Neural cell (in vitro differentiated cells): ENCODE results near the gene FKBP1A. TPM values are rescaled to one million over a fixed set of nuclear protein-coding genes. Genes with fewer than 3 reads are reported as not detected.

ENCODE experiments used
- H2AFZ ChIP-seq: fragments of 200-600, 300-800 bp; sonication (generic), shearing (Covaris generic); 2 replicates; pipeline ENCODE4 v1.6.0; 2014; ENCODE audit warnings: low read depth, mild to moderate bottlenecking, antibody characterized with exemption, low read length, moderate library complexity
- H3F3A ChIP-seq: fragments of 200-600 bp; shearing (Covaris generic); 2 replicates; pipeline ENCODE4 v1.6.1; 2016; ENCODE audit warnings: mild to moderate bottlenecking, moderate library complexity, mixed read lengths, antibody characterized with exemption, low read length; ENCODE audit not compliant: insufficient read depth, poor library complexity, severe bottlenecking
- H3K27ac ChIP-seq: fragments of 200-600, 300-800 bp; sonication (generic), shearing (Covaris generic); 2 replicates; pipeline ENCODE4 v1.5.1; 2014; ENCODE audit warnings: mild to moderate bottlenecking, low read length, moderate library complexity
- H3K27me3 ChIP-seq: fragments of 300-800, 200-600 bp; sonication (generic), shearing (Covaris generic); 2 replicates; pipeline ENCODE4 v1.6.0; 2014; ENCODE audit warnings: mild to moderate bottlenecking, low read depth, low read length, moderate library complexity; ENCODE audit not compliant: insufficient read depth
- H3K36me3 ChIP-seq: fragments of 300-800, 200-600 bp; sonication (generic), shearing (Covaris generic); 2 replicates; pipeline ENCODE4 v1.5.1; 2014; ENCODE audit warnings: mild to moderate bottlenecking, antibody characterized with exemption, low read length, moderate library complexity; ENCODE audit not compliant: insufficient read depth
- H3K4me2 ChIP-seq: fragments of 300-800, 200-600 bp; sonication (generic), shearing (Covaris generic); 2 replicates; pipeline ENCODE4 v1.6.0; 2014; ENCODE audit warnings: mild to moderate bottlenecking, low read length
- H3K4me3 ChIP-seq: fragments of 300-800, 200-600 bp; sonication (generic), shearing (Covaris generic); 2 replicates; pipeline ENCODE4 v1.5.1; 2014; ENCODE audit warnings: mild to moderate bottlenecking, low read length, moderate library complexity
- H3K79me2 ChIP-seq: fragments of 200-600 bp; shearing (Covaris generic); replicated peaks from 2 replicates; pipeline ENCODE4 v1.6.0; 2014; ENCODE audit warnings: mild to moderate bottlenecking, low read length, moderate library complexity; ENCODE audit not compliant: insufficient read depth
- H3K9ac ChIP-seq: fragments of 300-800, 200-600 bp; sonication (generic), shearing (Covaris generic); 2 replicates; pipeline ENCODE4 v1.6.1; 2016; ENCODE audit warnings: mild to moderate bottlenecking, low read length, mixed read lengths
- H3K9me2 ChIP-seq: fragments of 200-600 bp; shearing (Covaris generic); 2 replicates; pipeline ENCODE4 v1.6.1; 2016; ENCODE audit warnings: mild to moderate bottlenecking, low read length, mixed read lengths; ENCODE audit not compliant: insufficient read depth
- H3K9me3 ChIP-seq: fragments of 200-600, 300-800 bp; sonication (generic), shearing (Covaris generic); 2 replicates; pipeline ENCODE4 v1.6.1; 2016; ENCODE audit warnings: mild to moderate bottlenecking, mixed run types, low read length, moderate library complexity, mixed read lengths
- H4K20me1 ChIP-seq: fragments of 200-600 bp; shearing (Covaris generic); 2 replicates; pipeline ENCODE4 v1.6.1; 2016; ENCODE audit warnings: mild to moderate bottlenecking, mixed run types; ENCODE audit not compliant: insufficient read depth
- CTCF ChIP-seq: fragments of 450-650 bp; IDR thresholded peaks from 2 replicates; pipeline ENCODE4 v1.5.1; 2014; ENCODE audit warnings: antibody characterized with exemption, mild to moderate bottlenecking, moderate library complexity; ENCODE audit not compliant: poor library complexity, severe bottlenecking
- EP300 ChIP-seq: fragments of 450-650 bp; conservative IDR thresholded peaks from 2 replicates; pipeline ENCODE4 v1.6.1; 2014; ENCODE audit warnings: antibody characterized with exemption, mild to moderate bottlenecking, moderate library complexity; ENCODE audit not compliant: poor library complexity, severe bottlenecking
- EZH2 ChIP-seq: fragments of 200-600, 300-800 bp; shearing (Covaris generic), sonication (generic); IDR thresholded peaks from 2 replicates; pipeline ENCODE4 v1.6.1; 2014; ENCODE audit warnings: antibody characterized with exemption, low read length, borderline replicate concordance, mild to moderate bottlenecking; ENCODE audit not compliant: insufficient read depth, poor library complexity, severe bottlenecking
- MXI1 ChIP-seq: fragments of 450-650 bp; conservative IDR thresholded peaks from 2 replicates; pipeline ENCODE4 v1.6.1; 2014; ENCODE audit warnings: antibody characterized with exemption, mild to moderate bottlenecking; ENCODE audit not compliant: poor library complexity, severe bottlenecking
- POLR2AphosphoS5 ChIP-seq: IDR thresholded peaks from 2 replicates; pipeline ENCODE4 v1.6.1; 2012
- RAD21 ChIP-seq: fragments of 450-650 bp; conservative IDR thresholded peaks from 2 replicates; pipeline ENCODE4 v1.6.1; 2014; ENCODE audit warnings: antibody characterized with exemption, mild to moderate bottlenecking, moderate library complexity
- REST ChIP-seq: IDR thresholded peaks from 2 replicates; pipeline ENCODE4 v1.6.1; 2012; ENCODE audit warnings: borderline replicate concordance
- SMC3 ChIP-seq: fragments of 450-650 bp; conservative IDR thresholded peaks from 2 replicates; pipeline ENCODE4 v1.6.1; 2014; ENCODE audit warnings: antibody characterized with exemption, mild to moderate bottlenecking, moderate library complexity; ENCODE audit not compliant: poor library complexity
- TAF1 ChIP-seq: IDR thresholded peaks from 2 replicates; pipeline ENCODE4 v1.6.1; 2012; ENCODE audit warnings: low read depth
- polyA plus RNA-seq: library from polyadenylated mRNA; depleted of rRNA; stranded (reverse); fragments of >200 nt; gene quantifications from 2 replicates; pipeline ENCODE4 v1.2.3, GENCODE V29; 2014

The FKBP1A gene
- polyA plus RNA-seq, 1 donor from 2014 or later = 150 TPM

GRCh38 chr20:1396264-1396663 lies 3.4 kb upstream of the FKBP1A start:
- TF ChIP-seq EZH2 (no peak), EP300 (no peak), POLR2AphosphoS5 (no peak), SMC3 (no peak), MXI1 (no peak), RAD21 (no peak), TAF1 (no peak), CTCF (no peak), REST (no peak)
- no peaks in the 10 kb centered on the region for H3K36me3 ChIP-seq
- H3K27ac ChIP-seq = no peak overlapping the region
- no peaks in the 10 kb centered on the region for H3K9me2 ChIP-seq
- H3K4me2 ChIP-seq = no peak overlapping the region
- H3K4me3 ChIP-seq = no peak overlapping the region
- peaks cover 17% of the 10 kb centered on the region for H3K27me3 ChIP-seq
- peaks cover 15% of the 10 kb centered on the region for H3K79me2 ChIP-seq
- H3K9me3 ChIP-seq = no peaks in the 10 kb centered on the region
- no peaks in the 10 kb centered on the region for H4K20me1 ChIP-seq
- H2AFZ ChIP-seq = no peak overlapping the region
- no peaks in the 10 kb centered on the region for H3F3A ChIP-seq
- H3K9ac ChIP-seq = no peak overlapping the region

GRCh38 chr20:1394686-1395085 lies 1.8 kb upstream of the FKBP1A start:
- Histone ChIP-seq H3K27me3 (peaks cover 17% of the 10 kb centered on the region), H3F3A (no peaks in the 10 kb centered on the region), H3K4me2 (no peak overlapping the region), H3K9me3 (no peaks in the 10 kb centered on the region), H3K9me2 (no peaks in the 10 kb centered on the region), H3K4me3 (no peak overlapping the region), H2AFZ (no peak overlapping the region), H3K27ac (no peak overlapping the region), H4K20me1 (no peaks in the 10 kb centered on the region), H3K79me2 (peaks cover 29% of the 10 kb centered on the region), H3K36me3 (no peaks in the 10 kb centered on the region), H3K9ac (no peak overlapping the region)
- TF ChIP-seq REST = no peak
- no peak for TF ChIP-seq EP300
- TF ChIP-seq SMC3 = no peak
- no peak for TF ChIP-seq EZH2
- no peak for TF ChIP-seq CTCF
- TF ChIP-seq TAF1 = no peak
- no peak for TF ChIP-seq RAD21
- no peak for TF ChIP-seq POLR2AphosphoS5
- no peak for TF ChIP-seq MXI1
